ENCODE measurements around the gene PALM. TPM values are rescaled to one million over a fixed set of nuclear protein-coding genes. Genes with fewer than 3 reads are reported as not detected.

The PALM gene
- total RNA-seq, 1 experiment from 2014 or later, result 43.7 TPM

- TF ChIP-seq CEBPB (IDR thresholded peaks at IDR 0.05; ENCODE audit: low read depth) (no peak), ELF1 (IDR thresholded peaks at IDR 0.05; ENCODE audit: borderline replicate concordance, low read depth) (no peak; the same call in 1 of the 2 replicates)
These were observed 62.6 kb downstream of the PALM start (continued) for GRCh38 chr19:771332-771785.

- RAD21 ChIA-PET (ENCODE audit: low non-redundant PET in 1 of 2, low total read pairs in 2 of 2, uncharacterized antibody in 2 of 2, unreplicated experiment in 2 of 2), result no interaction called here
- Histone ChIP-seq H3K36me3 (ENCODE audit: control insufficient read depth in 1 of 2, insufficient read depth in 2 of 2, low read length in 2 of 2) (no peaks in the 10 kb centered on the region), H3K9me2 (ENCODE audit: insufficient read depth) (no peaks in the 10 kb centered on the region), H3K4me1 (ENCODE audit: control insufficient read depth in 1 of 2, insufficient read depth in 2 of 2, low read length in 2 of 2) (peaks cover 4 to 14% of the 10 kb centered on the region in 2 experiments), H3K27ac (ENCODE audit: low read depth, low read length) (no peak overlapping the region), H4K20me1 (ENCODE audit: insufficient read depth) (no peaks in the 10 kb centered on the region), H3K4me3 (replicated peaks in 1 of 2; ENCODE audit: low read depth in 1 of 2, low read length in 2 of 2) (no peak overlapping the region), H3K9me3 (ENCODE audit: control insufficient read depth in 1 of 2, insufficient read depth in 1 of 2, low read depth in 1 of 2, low read length in 2 of 2) (no peaks in the 10 kb centered on the region), H3K79me2 (ENCODE audit: insufficient read depth, low read length) (no peaks in the 10 kb centered on the region), H2AFZ (ENCODE audit: low read depth, low read length, poor library complexity, severe bottlenecking) (no peak overlapping the region), H3K4me2 (ENCODE audit: low read length) (no peak overlapping the region), H3K9ac (ENCODE audit: low read length) (no peak overlapping the region), H3K27me3 (ENCODE audit: insufficient read depth, low read length) (no peaks in the 10 kb centered on the region)
- no TSS peak for BruUV-seq (replicated peaks)
- POLR2A ChIA-PET, result interaction anchor here (1.1 kb wide), 1 partner anchor 25 kb away, joined by 3 read pairs; the partner anchor contains the start of gene PTBP1
- intact Hi-C loops (cut with micrococcal nuclease), result no loop called here
- no peak for TF ChIP-seq FOSL1 (IDR thresholded peaks at IDR 0.05; ENCODE audit: low read depth)
- TF ChIP-seq EZH2 (IDR thresholded peaks at IDR 0.05), result no peak
- TF ChIP-seq POLR2AphosphoS5 (IDR thresholded peaks at IDR 0.05; ENCODE audit: low read depth, low read length), result no peak
- no peak for TF ChIP-seq ELF1 (IDR thresholded peaks at IDR 0.05; ENCODE audit: borderline replicate concordance, low read depth)
- TF ChIP-seq SP1 (IDR thresholded peaks at IDR 0.05; ENCODE audit: low read depth), result no peak
- TF ChIP-seq SRF (IDR thresholded peaks at IDR 0.05; ENCODE audit: low read depth), result no peak
- no peak for TF ChIP-seq EZH2phosphoT487 (IDR thresholded peaks at IDR 0.05; ENCODE audit: borderline replicate concordance)
- no peak for TF ChIP-seq JUND (IDR thresholded peaks at IDR 0.05)
- no peak for TF ChIP-seq MAX (IDR thresholded peaks at IDR 0.05)
- no peak for TF ChIP-seq YY1 (IDR thresholded peaks at IDR 0.05; ENCODE audit: extremely low read depth, insufficient replicate concordance, low read depth, low read length)
- no peak for TF ChIP-seq SIN3A (IDR thresholded peaks at IDR 0.05; ENCODE audit: low read depth)
- no peak for TF ChIP-seq POLR2A (IDR thresholded peaks at IDR 0.05; ENCODE audit: borderline replicate concordance, extremely low read depth, insufficient read depth, insufficient read length)
- TF ChIP-seq ZBTB33 (IDR thresholded peaks at IDR 0.05; ENCODE audit: extremely low read depth, insufficient replicate concordance, low read length), result no peak
- no peak for TF ChIP-seq CBX3 (IDR thresholded peaks at IDR 0.05; ENCODE audit: low read depth)
- TF ChIP-seq CEBPB (IDR thresholded peaks at IDR 0.05; ENCODE audit: low read depth), result no peak
- no peak for TF ChIP-seq TCF7L2 (IDR thresholded peaks at IDR 0.05; ENCODE audit: borderline replicate concordance, extremely low read depth, insufficient read depth, insufficient read length)
- ATAC-seq (no peak), DNase-seq (ENCODE audit: low read depth, low spot score) (no peak)
- CTCF ChIA-PET, result no interaction called here
These were observed 63.3 kb downstream of the PALM start for GRCh38 chr19:772063-772462.
